ENCODE data around the gene SIX6.

SIX6 gene

GRCh38 chr14:60561845-60562746, 53.1 kb downstream of the SIX6 start:
- no peak overlapping the region for H3K4me3 Mint-ChIP-seq
- H3K27ac Mint-ChIP-seq, result no peak overlapping the region
- no peaks in the 10 kb centered on the region for H3K36me3 Mint-ChIP-seq
- no peaks in the 10 kb centered on the region for H3K9me3 Mint-ChIP-seq (ENCODE audit: low read depth)
- H3K4me1 Mint-ChIP-seq (ENCODE audit: low read depth), result no peaks in the 10 kb centered on the region
- peaks cover 3% of the 10 kb centered on the region for H3K27me3 Mint-ChIP-seq
